Measurements from ENCODE around the gene FAM199X. TPM values are rescaled to one million over a fixed set of nuclear protein-coding genes. Genes with fewer than 3 reads are reported as not detected.

The FAM199X gene
- total and polyA plus RNA-seq, 2 of the 8 experiments (the other 6 are each of a cell fraction or from before 2014, with no cell fraction given), result 3.1 to 14.9 TPM

- ChIA-PET POLR2A (ENCODE audit: partially characterized antibody) (interaction anchor here (0.9 kb wide), 1 partner anchor 10 kb away, joined by 3 read pairs; the partner anchor contains the start of gene ZCCHC18), CTCF (ENCODE audit: partially characterized antibody) (interaction anchor here (1.8 to 4.1 kb wide), 2 partner anchors 10 to 14 kb away, joined by 6 to 13 read pairs; partner anchors contain the start of gene ZCCHC18)
- Histone ChIP-seq H2AK5ac (ENCODE audit: low read depth, low read length) (no peak overlapping the region), H3K23me2 (ENCODE audit: low read depth, low read length) (no peaks in the 10 kb centered on the region), H3K79me1 (ENCODE audit: low read depth, low read length) (no peaks in the 10 kb centered on the region), H3K14ac (ENCODE audit: insufficient read length) (no peak overlapping the region), H3K4me1 (replicated peaks in 1 of 4; ENCODE audit: control insufficient read depth in 3 of 4, insufficient read depth in 4 of 4, low read length in 3 of 4) (no peaks in the 10 kb centered on the region), H3K4me2 (ENCODE audit: insufficient read depth in 1 of 2, low read depth in 2 of 2, low read length in 2 of 2) (no peak overlapping the region), H3K23ac (ENCODE audit: insufficient read length) (no peak overlapping the region), H3K4me3 (ENCODE audit: extremely low read depth in 1 of 4, insufficient read depth in 2 of 4, low read depth in 3 of 4, low read length in 4 of 4) (no peak overlapping the region), H4K8ac (ENCODE audit: extremely low read depth, insufficient read depth, low read length) (no peak overlapping the region), H2BK20ac (ENCODE audit: low read length) (no peak overlapping the region), H2BK5ac (ENCODE audit: low read depth, low read length) (no peak overlapping the region), H2BK12ac (ENCODE audit: low read depth, low read length) (no peak overlapping the region), H3K56ac (replicated peaks; ENCODE audit: insufficient read length, low read depth, low read length) (no peak overlapping the region), H3K27ac (ENCODE audit: low read depth, low read length) (no peak overlapping the region), H3K18ac (ENCODE audit: extremely low read depth, low read length) (no peak overlapping the region), H2BK120ac (replicated peaks; ENCODE audit: low read depth, low read length) (no peak overlapping the region), H4K20me1 (replicated peaks in 1 of 2; ENCODE audit: control insufficient read depth in 1 of 2, insufficient read depth in 2 of 2, low read length in 2 of 2) (no peaks in the 10 kb centered on the region), H3K36me3 (ENCODE audit: control insufficient read depth in 2 of 4, insufficient read depth in 4 of 4, low read length in 3 of 4) (no peaks in the 10 kb centered on the region), H2AFZ (ENCODE audit: low read length) (no peak overlapping the region), H2BK15ac (ENCODE audit: low read length) (no peak overlapping the region), H3K9me3 (ENCODE audit: insufficient read depth in 2 of 2, low read depth in 1 of 2, low read length in 1 of 2) (no peaks in the 10 kb centered on the region), H3K27me3 (replicated peaks in 1 of 4; ENCODE audit: control insufficient read depth in 3 of 4, extremely low read depth in 1 of 4, insufficient read depth in 3 of 4, low read length in 3 of 4) (no peaks in the 10 kb centered on the region), H3K4ac (replicated peaks; ENCODE audit: insufficient read length, low read depth, low read length) (no peak overlapping the region), H3K9ac (replicated peaks in 1 of 4; ENCODE audit: extremely low read depth in 1 of 4, low read depth in 3 of 4, low read length in 3 of 4) (no peak overlapping the region), H4K91ac (replicated peaks; ENCODE audit: insufficient read length, low read length) (no peak overlapping the region), H3K79me2 (ENCODE audit: control insufficient read depth in 1 of 2, insufficient read depth in 2 of 2, low read length in 2 of 2) (no peaks in the 10 kb centered on the region), H4K5ac (ENCODE audit: insufficient read length, low read depth, low read length) (no peak overlapping the region)
- TF ChIP-seq BRCA1 (IDR thresholded peaks at IDR 0.05; ENCODE audit: low read depth, low read length), result no peak
- TF ChIP-seq CEBPB (IDR thresholded peaks at IDR 0.05; ENCODE audit: low read depth, low read length), result no peak
- no peak for TF ChIP-seq TCF12 (IDR thresholded peaks at IDR 0.05; ENCODE audit: low read depth, low read length)
- TF ChIP-seq MAFK (IDR thresholded peaks at IDR 0.05; ENCODE audit: low read depth, low read length), result no peak
- TF ChIP-seq CTBP2 (IDR thresholded peaks at IDR 0.05; ENCODE audit: borderline replicate concordance, insufficient read depth, insufficient read length, low read length), result no peak
- no peak for TF ChIP-seq KDM5A (IDR thresholded peaks at IDR 0.05; ENCODE audit: low read length)
- no peak for TF ChIP-seq TEAD4 (IDR thresholded peaks at IDR 0.05; ENCODE audit: low read depth, low read length)
- TF ChIP-seq, protein P1, sequence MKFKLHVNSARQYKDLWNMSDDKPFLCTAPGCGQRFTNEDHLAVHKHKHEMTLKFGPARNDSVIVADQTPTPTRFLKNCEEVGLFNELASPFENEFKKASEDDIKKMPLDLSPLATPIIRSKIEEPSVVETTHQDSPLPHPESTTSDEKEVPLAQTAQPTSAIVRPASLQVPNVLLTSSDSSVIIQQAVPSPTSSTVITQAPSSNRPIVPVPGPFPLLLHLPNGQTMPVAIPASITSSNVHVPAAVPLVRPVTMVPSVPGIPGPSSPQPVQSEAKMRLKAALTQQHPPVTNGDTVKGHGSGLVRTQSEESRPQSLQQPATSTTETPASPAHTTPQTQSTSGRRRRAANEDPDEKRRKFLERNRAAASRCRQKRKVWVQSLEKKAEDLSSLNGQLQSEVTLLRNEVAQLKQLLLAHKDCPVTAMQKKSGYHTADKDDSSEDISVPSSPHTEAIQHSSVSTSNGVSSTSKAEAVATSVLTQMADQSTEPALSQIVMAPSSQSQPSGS (IDR thresholded peaks at IDR 0.05; ENCODE audit: low read length), result no peak
- no peak for TF ChIP-seq SP2 (IDR thresholded peaks at IDR 0.05; ENCODE audit: low read length)
- TF ChIP-seq, protein P2, sequence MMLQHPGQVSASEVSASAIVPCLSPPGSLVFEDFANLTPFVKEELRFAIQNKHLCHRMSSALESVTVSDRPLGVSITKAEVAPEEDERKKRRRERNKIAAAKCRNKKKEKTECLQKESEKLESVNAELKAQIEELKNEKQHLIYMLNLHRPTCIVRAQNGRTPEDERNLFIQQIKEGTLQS (IDR thresholded peaks at IDR 0.05; ENCODE audit: insufficient read depth, low read depth, low read length), result no peak
- TF ChIP-seq POLR2A (IDR thresholded peaks at IDR 0.05; ENCODE audit: control extremely low read depth in 1 of 2, low read depth in 2 of 2, low read length in 2 of 2), result no peak
- TF ChIP-seq JUND (IDR thresholded peaks at IDR 0.05; ENCODE audit: low read length), result no peak
- no peak for TF ChIP-seq RAD21 (IDR thresholded peaks at IDR 0.05 in 1 of 2, conservative IDR thresholded peaks at IDR 0.05 in 1 of 2; ENCODE audit: low read depth in 2 of 2, low read length in 2 of 2)
- 78% methylated on average over 5 of the region's 5 CpGs; no CpG with 5 or more reads in 1 of the 2 experiments for WGBS, 2 experiments (ENCODE audit: extremely low coverage in 1 of 2, insufficient coverage in 1 of 2, insufficient read length in 1 of 2, insufficient replicate concordance in 2 of 2, low coverage in 1 of 2, low lambda C conversion rate in 2 of 2, missing lambda C conversion rate in 1 of 2)
- FAIRE-seq (no peak), DNase-seq (ENCODE audit: low read depth in 1 of 2, low spot score in 2 of 2) (no peak)
Observed at GRCh38 chrX:104122829-104123228, 43.4 kb upstream of the FAM199X start.

All from H1 (cell line).